ENCODE data around the gene BCAS4.

DNA sequence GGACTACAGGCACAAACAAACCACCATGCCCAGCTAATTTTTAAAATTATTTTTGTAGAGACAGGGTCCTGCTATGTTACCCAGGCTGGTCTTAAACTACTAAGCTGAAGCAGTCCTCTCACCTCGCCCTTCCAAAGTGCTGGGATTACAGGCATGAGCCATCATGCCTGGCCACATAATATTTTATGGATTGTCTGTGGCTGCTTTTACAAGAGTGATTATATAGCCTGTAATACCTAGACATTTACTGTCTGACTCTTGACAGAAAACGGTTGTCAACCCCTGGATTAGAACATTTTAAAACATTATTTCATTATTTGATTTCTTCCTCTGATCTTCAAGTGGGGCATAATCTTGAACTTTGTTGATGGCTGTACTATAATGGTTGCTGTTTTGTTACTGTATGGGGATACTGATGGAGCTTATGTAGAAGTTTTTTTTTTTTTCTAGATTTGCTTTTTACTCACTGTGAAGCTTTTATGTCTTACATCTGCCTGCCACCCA is 49.2 kb upstream of the BCAS4 start:
- TF ChIP-seq, protein P1, sequence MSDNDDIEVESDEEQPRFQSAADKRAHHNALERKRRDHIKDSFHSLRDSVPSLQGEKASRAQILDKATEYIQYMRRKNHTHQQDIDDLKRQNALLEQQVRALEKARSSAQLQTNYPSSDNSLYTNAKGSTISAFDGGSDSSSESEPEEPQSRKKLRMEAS (CRISPR knock-in tag; IDR thresholded peaks at IDR 0.05) = no peak
- TF ChIP-seq, protein P2, sequence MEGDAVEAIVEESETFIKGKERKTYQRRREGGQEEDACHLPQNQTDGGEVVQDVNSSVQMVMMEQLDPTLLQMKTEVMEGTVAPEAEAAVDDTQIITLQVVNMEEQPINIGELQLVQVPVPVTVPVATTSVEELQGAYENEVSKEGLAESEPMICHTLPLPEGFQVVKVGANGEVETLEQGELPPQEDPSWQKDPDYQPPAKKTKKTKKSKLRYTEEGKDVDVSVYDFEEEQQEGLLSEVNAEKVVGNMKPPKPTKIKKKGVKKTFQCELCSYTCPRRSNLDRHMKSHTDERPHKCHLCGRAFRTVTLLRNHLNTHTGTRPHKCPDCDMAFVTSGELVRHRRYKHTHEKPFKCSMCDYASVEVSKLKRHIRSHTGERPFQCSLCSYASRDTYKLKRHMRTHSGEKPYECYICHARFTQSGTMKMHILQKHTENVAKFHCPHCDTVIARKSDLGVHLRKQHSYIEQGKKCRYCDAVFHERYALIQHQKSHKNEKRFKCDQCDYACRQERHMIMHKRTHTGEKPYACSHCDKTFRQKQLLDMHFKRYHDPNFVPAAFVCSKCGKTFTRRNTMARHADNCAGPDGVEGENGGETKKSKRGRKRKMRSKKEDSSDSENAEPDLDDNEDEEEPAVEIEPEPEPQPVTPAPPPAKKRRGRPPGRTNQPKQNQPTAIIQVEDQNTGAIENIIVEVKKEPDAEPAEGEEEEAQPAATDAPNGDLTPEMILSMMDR (IDR thresholded peaks at IDR 0.05) = no peak
- TF ChIP-seq ATF1 (CRISPR knock-in tag; IDR thresholded peaks at IDR 0.05) = no peak
- no peak for TF ChIP-seq NR1H2 (CRISPR knock-in tag; IDR thresholded peaks at IDR 0.05)
- TF ChIP-seq RELA (CRISPR knock-in tag; IDR thresholded peaks at IDR 0.05; ENCODE audit: borderline replicate concordance) = no peak
- no peak for TF ChIP-seq NFYB (CRISPR knock-in tag; conservative IDR thresholded peaks at IDR 0.05; ENCODE audit: low read depth)
- no peak for TF ChIP-seq IRF2 (CRISPR knock-in tag; IDR thresholded peaks at IDR 0.05; ENCODE audit: borderline replicate concordance, low read depth)
- TF ChIP-seq, protein P3, sequence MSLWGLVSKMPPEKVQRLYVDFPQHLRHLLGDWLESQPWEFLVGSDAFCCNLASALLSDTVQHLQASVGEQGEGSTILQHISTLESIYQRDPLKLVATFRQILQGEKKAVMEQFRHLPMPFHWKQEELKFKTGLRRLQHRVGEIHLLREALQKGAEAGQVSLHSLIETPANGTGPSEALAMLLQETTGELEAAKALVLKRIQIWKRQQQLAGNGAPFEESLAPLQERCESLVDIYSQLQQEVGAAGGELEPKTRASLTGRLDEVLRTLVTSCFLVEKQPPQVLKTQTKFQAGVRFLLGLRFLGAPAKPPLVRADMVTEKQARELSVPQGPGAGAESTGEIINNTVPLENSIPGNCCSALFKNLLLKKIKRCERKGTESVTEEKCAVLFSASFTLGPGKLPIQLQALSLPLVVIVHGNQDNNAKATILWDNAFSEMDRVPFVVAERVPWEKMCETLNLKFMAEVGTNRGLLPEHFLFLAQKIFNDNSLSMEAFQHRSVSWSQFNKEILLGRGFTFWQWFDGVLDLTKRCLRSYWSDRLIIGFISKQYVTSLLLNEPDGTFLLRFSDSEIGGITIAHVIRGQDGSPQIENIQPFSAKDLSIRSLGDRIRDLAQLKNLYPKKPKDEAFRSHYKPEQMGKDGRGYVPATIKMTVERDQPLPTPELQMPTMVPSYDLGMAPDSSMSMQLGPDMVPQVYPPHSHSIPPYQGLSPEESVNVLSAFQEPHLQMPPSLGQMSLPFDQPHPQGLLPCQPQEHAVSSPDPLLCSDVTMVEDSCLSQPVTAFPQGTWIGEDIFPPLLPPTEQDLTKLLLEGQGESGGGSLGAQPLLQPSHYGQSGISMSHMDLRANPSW (CRISPR knock-in tag; conservative IDR thresholded peaks at IDR 0.05; ENCODE audit: low read depth) = no peak
- TF ChIP-seq SP1 (CRISPR knock-in tag; conservative IDR thresholded peaks at IDR 0.05) = no peak
